ENCODE measurements around the gene SLC25A39.

The SLC25A39 gene

GRCh38 chr17:44326861-44327444 lies 2.3 kb upstream of the SLC25A39 start:
- in situ Hi-C loops (cut with HindIII; ENCODE audit: low sequenced_read_pairs): no loop called here
- DNase-seq (ENCODE audit: low read depth, low spot score): peak; percentile 98
- no peak overlapping the region for H3K4me3 ChIP-seq (ENCODE audit: low read depth, low read length)
- no peak for TF ChIP-seq CTCF (IDR thresholded peaks at IDR 0.05; ENCODE audit: low read depth, low read length)

- DNase-seq (ENCODE audit: low read depth, low spot score): no peak
- H3K4me3 ChIP-seq (ENCODE audit: low read depth, low read length): peak overlapping the region; percentile 69
- TF ChIP-seq CTCF (IDR thresholded peaks at IDR 0.05; ENCODE audit: low read depth, low read length): no peak
- in situ Hi-C loops (cut with HindIII; ENCODE audit: low sequenced_read_pairs): no loop called here
Observed at GRCh38 chr17:44324092-44324570, 492 bp downstream of the SLC25A39 start.

- no peak for DNase-seq (ENCODE audit: low read depth, low spot score)
- H3K4me3 ChIP-seq (ENCODE audit: low read depth, low read length): peak overlapping the region; percentile 69
- TF ChIP-seq CTCF (IDR thresholded peaks at IDR 0.05; ENCODE audit: low read depth, low read length): no peak
- in situ Hi-C loops (cut with HindIII; ENCODE audit: low sequenced_read_pairs): no loop called here
Observed at GRCh38 chr17:44323359-44324091, 1.1 kb downstream of the SLC25A39 start.

GRCh38 chr17:44322236-44322895 lies 2.3 kb downstream of the SLC25A39 start:
- no peak for DNase-seq (ENCODE audit: low read depth, low spot score)
- in situ Hi-C loops (cut with HindIII; ENCODE audit: low sequenced_read_pairs): no loop called here
- TF ChIP-seq CTCF (IDR thresholded peaks at IDR 0.05; ENCODE audit: low read depth, low read length): no peak
- no peak overlapping the region for H3K4me3 ChIP-seq (ENCODE audit: low read depth, low read length)

GRCh38 chr17:44321246-44322120 lies 3.1 kb downstream of the SLC25A39 start:
- H3K4me3 ChIP-seq (ENCODE audit: low read depth, low read length): no peak overlapping the region
- no peak for TF ChIP-seq CTCF (IDR thresholded peaks at IDR 0.05; ENCODE audit: low read depth, low read length)
- in situ Hi-C loops (cut with HindIII; ENCODE audit: low sequenced_read_pairs): no loop called here
- DNase-seq (ENCODE audit: low read depth, low spot score): no peak

GRCh38 chr17:44320066-44320465 lies 4.6 kb downstream of the SLC25A39 start:
- H3K4me3 ChIP-seq (ENCODE audit: low read depth, low read length): no peak overlapping the region
- no peak for DNase-seq (ENCODE audit: low read depth, low spot score)
- no peak for TF ChIP-seq CTCF (IDR thresholded peaks at IDR 0.05; ENCODE audit: low read depth, low read length)
- in situ Hi-C loops (cut with HindIII; ENCODE audit: low sequenced_read_pairs): no loop called here

Data from astrocyte of the spinal cord (primary cell).